ENCODE data around the gene COL17A1. TPM values are rescaled to one million over a fixed set of nuclear protein-coding genes. Genes with fewer than 3 reads are reported as not detected.

COL17A1 gene
- total RNA-seq, 4 donors from 2014 or later = under 0.01 to 0.19 TPM; not detected in 2

DNA sequence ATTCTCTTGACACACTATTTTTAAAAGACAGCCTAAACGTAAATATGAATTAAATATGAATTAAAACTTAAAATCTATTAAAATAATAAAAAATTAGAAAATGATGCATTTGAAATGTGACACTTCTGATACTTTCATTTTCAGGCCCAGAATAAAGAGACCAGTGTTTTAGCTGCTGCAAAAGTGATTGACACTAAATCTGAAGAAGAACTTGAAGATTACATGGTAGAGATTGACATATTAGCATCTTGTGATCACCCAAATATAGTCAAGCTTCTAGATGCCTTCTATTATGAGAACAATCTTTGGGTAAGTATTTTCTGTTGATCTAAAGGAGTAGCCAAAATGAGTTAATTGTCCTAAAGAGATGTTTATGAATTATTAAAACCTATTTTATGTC, 95.1 kb downstream of the COL17A1 start:
- no peak for TF ChIP-seq CTCF (IDR thresholded peaks at IDR 0.05; ENCODE audit: low read depth)

DNA sequence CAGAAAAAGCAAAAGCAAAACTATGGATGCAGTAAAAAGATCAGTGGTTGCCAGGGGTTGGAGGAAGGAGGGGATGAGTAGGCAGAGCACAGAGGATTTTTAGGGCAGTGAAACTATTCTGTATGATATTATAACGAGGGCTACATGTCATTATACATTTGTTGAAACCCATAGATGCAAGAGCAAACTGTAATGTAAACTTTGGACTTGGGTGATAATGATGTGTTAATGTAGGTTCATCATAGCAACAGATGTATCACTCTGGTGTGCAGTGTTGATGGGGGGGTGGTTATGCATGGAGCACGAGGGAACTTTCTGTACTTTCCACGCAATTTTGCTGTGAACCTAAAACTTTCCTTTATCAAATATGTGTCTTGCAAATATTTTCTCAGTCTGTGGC, 95.6 kb downstream of the COL17A1 start:
- TF ChIP-seq CTCF (IDR thresholded peaks at IDR 0.05; ENCODE audit: low read depth) = no peak

- no peak for TF ChIP-seq CTCF (IDR thresholded peaks at IDR 0.05; ENCODE audit: low read depth)
Measured at GRCh38 chr10:103986360-103986759, 99.3 kb downstream of the COL17A1 start.

GRCh38 chr10:103985726-103986125, 100.0 kb downstream of the COL17A1 start:
- TF ChIP-seq CTCF (IDR thresholded peaks at IDR 0.05; ENCODE audit: low read depth) = no peak

DNA sequence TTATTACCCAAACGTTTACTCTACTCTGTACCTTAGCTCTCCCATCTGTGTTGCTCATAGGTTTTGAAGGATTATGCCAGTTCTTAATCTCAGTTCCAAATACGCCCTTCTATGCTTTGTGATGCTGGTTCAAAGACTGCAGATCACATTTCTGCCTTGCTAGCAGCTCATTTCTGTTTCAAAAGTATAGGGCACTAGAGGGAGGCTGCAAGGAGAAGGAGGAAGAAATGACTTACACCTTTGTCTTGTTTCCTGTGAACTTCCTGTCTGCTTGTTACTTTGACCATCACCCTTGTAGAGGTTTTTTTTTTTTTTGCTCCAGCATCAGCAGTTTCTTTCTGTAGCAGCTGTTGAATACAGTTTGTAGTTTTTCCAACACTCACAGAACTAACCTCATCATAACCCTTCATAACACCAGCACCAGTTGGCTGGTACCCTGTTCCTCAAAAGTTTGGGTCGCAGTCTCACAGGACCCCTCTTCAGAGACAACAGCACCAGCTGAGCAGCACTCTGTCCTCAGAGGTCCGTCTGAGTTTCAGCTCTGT, 102.2 kb downstream of the COL17A1 start:
- TF ChIP-seq CTCF (IDR thresholded peaks at IDR 0.05; ENCODE audit: low read depth) = no peak

- TF ChIP-seq CTCF (IDR thresholded peaks at IDR 0.05; ENCODE audit: low read depth) = no peak
Measured at GRCh38 chr10:103982639-103983038, 103.0 kb downstream of the COL17A1 start.

Other genes starting within 250 kb of the COL17A1 start
- gene SH3PXD2A, start 230.3 kb downstream of the COL17A1 start, total RNA-seq = 10 to 100 TPM; 13.0 to 23.6 (median 18.7) TPM
- 10 to 100 TPM; 16.6 to 28.4 (median 24.7) TPM for gene STN1, start 167.7 kb downstream of the COL17A1 start, total RNA-seq
- 10 to 100 TPM; 47.4 to 73.5 (median 65.9) TPM for gene SLK, start 118.7 kb downstream of the COL17A1 start, total RNA-seq
- gene SFR1, start 36.3 kb upstream of the COL17A1 start, total RNA-seq = 10 to 100 TPM in 1 of 4 donors, 1 to 10 TPM in 3; 7.3 to 10.9 (median 8.4) TPM
- under 1 TPM in 1 of 4 donors, not detected in 3; 0.19 TPM for gene CFAP43, start 146.5 kb upstream of the COL17A1 start, total RNA-seq
- gene GSTO1, start 169.0 kb upstream of the COL17A1 start, total RNA-seq = 100 to 1,000 TPM in 2 of 4 donors, 10 to 100 TPM in 2; 48.8 to 203 (median 88.0) TPM
- 1 to 10 TPM in 1 of 4 donors, under 1 TPM in 1, not detected in 2; 0.82 to 1.1 TPM for gene GSTO2, start 183.3 kb upstream of the COL17A1 start, total RNA-seq

Data from subcutaneous adipose tissue (tissue), 4 donors.